GM12873 (cell line): ENCODE results near the gene TCF3.

Source experiments
- TF ChIP-seq, protein P1 (sequence below): IDR thresholded peaks from 2 replicates; pipeline ENCODE4 v1.5.1; 2012; ENCODE audit warnings: low read depth, mild to moderate bottlenecking, moderate library complexity, low read length, control low read depth; ENCODE audit not compliant: insufficient read depth; ENCODE audit errors: missing control alignments

Gene TCF3

DNA sequence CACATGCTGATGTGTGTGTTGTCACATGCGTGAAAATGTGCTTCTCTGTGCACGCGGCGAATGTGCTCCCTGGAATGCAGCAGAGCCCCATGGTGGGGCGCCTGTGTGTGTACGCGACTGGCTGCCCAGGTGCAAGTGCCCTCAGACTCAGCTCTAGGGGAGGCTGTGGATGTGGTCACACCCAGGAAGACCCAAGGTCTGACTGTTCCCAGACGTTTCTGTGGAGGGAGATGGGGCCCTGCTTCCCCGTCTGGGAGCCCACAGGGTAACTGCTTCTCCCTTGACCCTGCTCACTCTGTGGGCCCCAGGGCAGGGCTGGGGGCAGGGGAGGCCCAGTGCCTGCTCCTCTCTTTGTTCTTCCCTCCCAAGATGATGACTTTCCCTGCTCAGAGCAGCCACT is 39.3 kb downstream of the TCF3 start:
- TF ChIP-seq, protein P1, sequence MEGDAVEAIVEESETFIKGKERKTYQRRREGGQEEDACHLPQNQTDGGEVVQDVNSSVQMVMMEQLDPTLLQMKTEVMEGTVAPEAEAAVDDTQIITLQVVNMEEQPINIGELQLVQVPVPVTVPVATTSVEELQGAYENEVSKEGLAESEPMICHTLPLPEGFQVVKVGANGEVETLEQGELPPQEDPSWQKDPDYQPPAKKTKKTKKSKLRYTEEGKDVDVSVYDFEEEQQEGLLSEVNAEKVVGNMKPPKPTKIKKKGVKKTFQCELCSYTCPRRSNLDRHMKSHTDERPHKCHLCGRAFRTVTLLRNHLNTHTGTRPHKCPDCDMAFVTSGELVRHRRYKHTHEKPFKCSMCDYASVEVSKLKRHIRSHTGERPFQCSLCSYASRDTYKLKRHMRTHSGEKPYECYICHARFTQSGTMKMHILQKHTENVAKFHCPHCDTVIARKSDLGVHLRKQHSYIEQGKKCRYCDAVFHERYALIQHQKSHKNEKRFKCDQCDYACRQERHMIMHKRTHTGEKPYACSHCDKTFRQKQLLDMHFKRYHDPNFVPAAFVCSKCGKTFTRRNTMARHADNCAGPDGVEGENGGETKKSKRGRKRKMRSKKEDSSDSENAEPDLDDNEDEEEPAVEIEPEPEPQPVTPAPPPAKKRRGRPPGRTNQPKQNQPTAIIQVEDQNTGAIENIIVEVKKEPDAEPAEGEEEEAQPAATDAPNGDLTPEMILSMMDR, result no peak

DNA sequence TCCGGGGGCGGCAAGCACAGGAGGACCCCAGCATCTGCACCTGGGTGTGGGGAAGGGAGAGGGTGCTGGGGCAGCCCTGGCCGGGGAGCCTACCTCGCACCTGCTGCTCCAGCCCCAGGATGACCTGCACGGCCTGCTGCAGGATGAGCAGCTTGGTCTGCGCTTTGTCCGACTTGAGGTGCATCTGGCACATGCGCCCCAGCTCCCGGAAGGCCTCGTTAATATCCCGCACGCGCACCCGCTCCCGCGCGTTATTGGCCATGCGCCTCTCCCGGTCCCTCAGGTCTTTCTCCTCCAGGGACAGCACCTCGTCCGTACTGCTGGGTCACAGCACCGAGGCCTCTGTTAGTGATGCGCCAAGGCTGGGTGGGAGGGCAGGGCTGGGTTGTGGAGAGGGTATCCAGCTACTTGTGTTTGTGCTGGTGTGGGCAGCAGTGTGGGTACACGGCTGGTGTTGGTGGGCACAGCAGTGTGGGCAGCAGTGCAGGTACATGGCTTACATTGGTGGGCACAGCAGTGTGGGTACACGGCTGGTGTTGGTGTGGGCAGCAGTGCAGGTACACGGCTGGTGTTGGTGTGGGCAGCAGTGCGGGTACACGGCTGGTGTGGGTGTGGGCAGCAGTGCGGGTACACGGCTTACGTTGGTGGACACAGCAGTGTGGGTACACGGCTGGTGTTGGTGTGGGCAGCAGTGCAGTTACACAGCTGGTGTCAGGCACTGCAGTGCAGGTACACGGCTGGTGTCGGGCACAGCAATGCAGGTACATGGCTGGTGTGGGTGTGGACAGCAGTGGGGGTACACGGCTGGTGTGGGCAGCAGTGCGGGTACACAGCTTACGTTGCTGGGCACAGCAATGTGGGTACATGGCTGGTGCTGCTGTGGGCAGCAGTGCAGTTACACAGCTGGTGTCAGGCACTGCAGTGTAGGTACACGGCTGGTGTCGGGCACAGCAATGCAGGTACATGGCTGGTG is 40.0 kb downstream of the TCF3 start:
- TF ChIP-seq, protein P1, result no peak

DNA sequence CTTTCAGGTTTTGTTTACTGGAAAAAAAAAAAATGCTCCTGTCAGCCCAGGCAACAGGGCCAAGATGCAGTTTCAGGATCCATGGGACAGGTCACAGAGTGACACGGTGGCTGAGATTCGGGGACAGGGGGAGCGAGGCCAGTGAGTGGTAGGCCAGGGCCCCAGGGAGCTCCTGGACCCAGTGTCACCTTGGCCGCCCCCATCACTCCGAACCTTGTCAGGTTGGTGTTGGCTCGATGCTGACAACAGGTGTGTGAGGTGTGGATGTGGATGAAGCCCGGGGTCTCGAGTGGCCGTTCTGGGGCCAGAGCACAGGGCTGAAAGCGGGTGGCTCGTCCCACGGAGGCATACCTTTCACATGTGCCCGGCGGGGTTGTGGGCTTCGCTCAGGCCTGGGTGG is 41.1 kb downstream of the TCF3 start:
- TF ChIP-seq, protein P1, result no peak

DNA sequence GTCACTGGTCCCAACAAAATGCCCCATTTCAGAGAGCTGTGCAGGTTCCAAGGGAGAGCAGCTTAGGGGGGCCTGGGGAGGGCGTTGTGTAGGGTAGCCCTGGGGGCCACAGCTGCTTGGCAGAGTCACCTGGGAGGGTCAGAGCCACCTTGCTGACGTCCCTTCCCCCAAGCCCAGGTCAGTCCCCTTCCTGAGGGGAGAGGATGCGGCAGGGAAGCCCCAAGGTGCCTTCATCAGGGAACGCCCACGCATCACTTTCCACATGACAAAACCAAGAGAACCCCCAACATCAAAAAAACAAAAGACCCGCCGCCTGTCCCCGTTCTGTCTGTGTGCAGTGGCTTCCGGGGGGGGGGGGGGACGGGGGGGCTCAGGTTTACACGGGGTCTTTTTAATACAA is 41.8 kb downstream of the TCF3 start:
- TF ChIP-seq, protein P1, result no peak

DNA sequence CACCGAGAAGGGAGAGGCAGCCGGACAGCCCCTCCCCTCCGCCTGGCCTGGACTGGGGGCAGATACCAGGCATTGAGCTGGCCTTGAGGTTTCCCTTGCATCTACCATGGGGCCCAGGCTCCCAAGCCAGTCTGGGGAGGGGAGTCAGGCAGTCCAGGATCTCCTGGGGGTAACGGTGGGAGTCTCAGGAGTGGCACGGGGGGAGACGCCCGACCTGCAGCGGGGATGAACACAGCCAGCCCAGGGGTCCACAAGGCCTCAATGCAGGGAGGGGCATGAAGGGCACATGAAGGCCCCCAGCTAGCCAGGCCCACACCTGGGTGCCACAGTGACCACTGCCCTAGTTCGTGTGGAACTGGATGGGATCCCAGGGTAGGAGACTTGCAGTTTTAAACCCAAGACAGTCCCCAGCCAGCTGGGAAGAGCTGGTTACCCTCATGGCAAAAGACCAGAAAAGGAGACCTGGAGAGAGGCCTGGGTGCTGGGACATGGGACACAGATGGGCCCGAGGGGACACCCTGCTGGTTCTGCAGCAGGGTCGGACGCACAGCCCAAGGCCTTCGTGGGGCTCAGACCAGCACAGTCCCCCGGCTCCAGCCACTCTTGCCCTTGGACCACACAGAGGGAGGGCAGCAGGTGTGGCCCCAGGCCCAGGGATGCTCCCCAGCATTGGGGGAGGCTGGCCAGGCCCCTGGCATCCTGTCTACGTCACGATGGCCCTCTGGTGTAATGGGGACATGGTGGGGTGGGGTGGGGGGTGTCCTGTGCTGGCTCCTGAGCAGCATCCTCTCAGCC is 42.5 kb downstream of the TCF3 start:
- TF ChIP-seq, protein P1, result no peak

DNA sequence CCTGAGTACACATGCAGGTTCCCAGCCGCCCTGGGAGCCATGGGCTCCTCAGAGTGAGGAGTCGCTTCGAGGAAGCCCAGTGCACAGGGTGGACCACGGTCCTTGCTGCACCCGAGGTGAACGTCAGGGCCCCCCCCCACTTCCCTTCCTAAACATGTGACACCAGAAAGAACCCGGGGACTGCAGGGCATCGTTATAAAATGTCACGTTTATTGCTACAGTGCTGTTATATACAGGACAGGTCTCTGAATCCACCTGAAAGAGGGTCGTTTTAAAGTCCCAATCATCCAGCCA is 43.4 kb downstream of the TCF3 start:
- TF ChIP-seq, protein P1, result no peak
